Sigmoid colon (tissue), 7 donors: ENCODE results near the gene NOTCH1. TPM values are rescaled to one million over a fixed set of nuclear protein-coding genes. Genes with fewer than 3 reads are reported as not detected.

Source experiments
- DNase-seq: peaks from one replicate; pipeline ENCODE4 v3.0.0-alpha.2; 2019
- H3K27ac ChIP-seq, 4 donors: fragments of 200-600 bp; sonication (generic); one replicate each; pipeline ENCODE4 v1.5.1; 2016 to 2019; ENCODE audit warnings: mild to moderate bottlenecking in 1 of 4
- H3K27me3 ChIP-seq, 3 donors: fragments of 200-600 bp; sonication (generic); one replicate each; pipeline ENCODE4 v1.5.1; 2019; ENCODE audit warnings: mild to moderate bottlenecking in 1 of 3
- H3K36me3 ChIP-seq, 4 donors: fragments of 200-600 bp; sonication (generic); one replicate each; pipeline ENCODE4 v1.5.1; 2016 to 2019
- H3K4me1 ChIP-seq, 4 donors: fragments of 200-600 bp; sonication (generic); one replicate each; pipeline ENCODE4 v1.5.1; 2017 to 2019
- H3K4me3 ChIP-seq, 4 donors: fragments of 200-600 bp; sonication (generic); one replicate each; pipeline ENCODE4 v1.5.1; 2017 to 2019; ENCODE audit warnings: mild to moderate bottlenecking in 2 of 4, moderate library complexity in 1 of 4
- H3K9me3 ChIP-seq, 4 donors: fragments of 200-600 bp in 3 of 4; sonication (generic) in 3 of 4; one replicate each; pipeline versions ENCODE4 v1.5.1 to v1.6.1; 2013 to 2019
- CTCF ChIP-seq, 4 experiments: fragments of 450-650 bp in 3 of 4; fragments of 200-600 bp in 1 of 4; IDR thresholded peaks; one replicate each; pipeline ENCODE4 v1.5.1; 2016 to 2019; ENCODE audit warnings: antibody characterized with exemption in 4 of 4, mild to moderate bottlenecking in 3 of 4, moderate library complexity in 2 of 4
- EP300 ChIP-seq, 4 donors: sonication (generic); formaldehyde crosslinking; IDR thresholded peaks; one replicate each; pipeline ENCODE4 v1.6.1; 2017; ENCODE audit warnings: antibody characterized with exemption in 4 of 4
- POLR2A ChIP-seq, 2 donors: fragments of 450-650 bp; IDR thresholded peaks; one replicate each; pipeline ENCODE4 v1.6.1; 2016; ENCODE audit warnings: antibody characterized with exemption in 2 of 2, mild to moderate bottlenecking in 2 of 2, moderate library complexity in 2 of 2
- POLR2AphosphoS5 ChIP-seq, 4 donors: sonication (generic); formaldehyde crosslinking; IDR thresholded peaks; one replicate each; pipeline ENCODE4 v1.6.1; 2017; ENCODE audit warnings: antibody characterized with exemption in 4 of 4
- WGBS, 2 donors: extraction: QIAGEN DNeasy Blood & Tissue Kit; methylation state at CpG; one replicate each; pipeline ENCODE4 v1.1.7; 2013; 5-methylcytosine and 5-hydroxymethylcytosine counted together
- intact Hi-C: fragments of 100-400 bp; cut with DNase I; formaldehyde crosslinking; loops from one replicate; pipeline ENCODE4 v1.15.1; 2023
- polyA plus RNA-seq, 3 donors: library from polyadenylated mRNA; stranded (reverse); fragments of 200-250 nt; gene quantifications; one replicate each; pipeline ENCODE4 v1.2.3, GENCODE V29; 2013
- total RNA-seq, 4 donors: library from RNA; depleted of rRNA; stranded (reverse); fragments of >200 nt; gene quantifications; one replicate each; pipeline ENCODE4 v1.1.0, GENCODE V29; 2016
- donor health status: healthy with polysubstance abuse.
- donor health status: Bipolar disorder and iron deficiency.
- donor health status: healthy.

NOTCH1 gene
- total and polyA plus RNA-seq, 7 donors, result 1.8 to 36.0 (median 30.7) TPM

GRCh38 chr9:136501686-136502085, 44.2 kb downstream of the NOTCH1 start:
- WGBS, 2 donors, result 89 to 93% methylated on average over 23 of the region's 23 CpGs
- TF ChIP-seq POLR2A (IDR thresholded peaks at IDR 0.05), result no peak
- TF ChIP-seq CTCF (IDR thresholded peaks at IDR 0.05), result no peak
- TF ChIP-seq POLR2AphosphoS5 (IDR thresholded peaks at IDR 0.05), result no peak
- TF ChIP-seq EP300 (IDR thresholded peaks at IDR 0.05), result no peak
- Histone ChIP-seq H3K27me3 (no peaks in the 10 kb centered on the region), H3K36me3 (peaks cover 83 to 100% (median 93%) of the 10 kb centered on the region in 4 donors), H3K9me3 (no peaks in the 10 kb centered on the region), H3K4me3 (no peak overlapping the region), H3K4me1 (no peaks in the 10 kb centered on the region), H3K27ac (no peak overlapping the region)
- intact Hi-C loops, result no loop called here
- DNase-seq, result no peak

- Histone ChIP-seq H3K36me3 (peaks cover 71 to 100% (median 91%) of the 10 kb centered on the region in 4 donors), H3K4me3 (no peak overlapping the region), H3K27me3 (no peaks in the 10 kb centered on the region), H3K9me3 (no peaks in the 10 kb centered on the region), H3K4me1 (peaks cover 0 to 3% (median under 1%) of the 10 kb centered on the region in 4 donors), H3K27ac (no peak overlapping the region)
- no peak for DNase-seq
- intact Hi-C loops, result no loop called here
- no peak for TF ChIP-seq POLR2A (IDR thresholded peaks at IDR 0.05)
- no peak for TF ChIP-seq POLR2AphosphoS5 (IDR thresholded peaks at IDR 0.05)
- TF ChIP-seq EP300 (IDR thresholded peaks at IDR 0.05), result no peak
- TF ChIP-seq CTCF (IDR thresholded peaks at IDR 0.05), result no peak
- 94% methylated on average over 50 of the region's 50 CpGs for WGBS, 2 donors
Measured at GRCh38 chr9:136499935-136500910, 45.6 kb downstream of the NOTCH1 start.

GRCh38 chr9:136499071-136499934, 46.5 kb downstream of the NOTCH1 start:
- intact Hi-C loops, result no loop called here
- H3K36me3 ChIP-seq, result peaks cover 62 to 97% (median 82%) of the 10 kb centered on the region in 4 donors

More at GRCh38 chr9:136499071-136499934, 46.5 kb downstream of the NOTCH1 start:
- Histone ChIP-seq H3K4me3 (no peak overlapping the region), H3K27me3 (no peaks in the 10 kb centered on the region), H3K9me3 (no peaks in the 10 kb centered on the region), H3K4me1 (peaks cover 0 to 12% (median 9%) of the 10 kb centered on the region in 4 donors), H3K27ac (no peak overlapping the region)
- DNase-seq, result no peak
- WGBS, 2 donors, result 88 to 90% methylated on average over 46 of the region's 46 CpGs
- no peak for TF ChIP-seq POLR2AphosphoS5 (IDR thresholded peaks at IDR 0.05)
- TF ChIP-seq POLR2A (IDR thresholded peaks at IDR 0.05), result no peak
- TF ChIP-seq CTCF (IDR thresholded peaks at IDR 0.05), result no peak
- TF ChIP-seq EP300 (IDR thresholded peaks at IDR 0.05), result no peak
